Measurements from ENCODE around the gene TCF7L1. TPM values are rescaled to one million over a fixed set of nuclear protein-coding genes. Genes with fewer than 3 reads are reported as not detected.

TCF7L1 gene
- total and polyA plus RNA-seq, 9 of the 15 experiments (the other 6 are each of a cell fraction or from before 2014, with no cell fraction given), result 0.03 to 0.11 (median 0.07) TPM; not detected in 5

- no peak for TF ChIP-seq ZC3H11A (IDR thresholded peaks at IDR 0.05; ENCODE audit: low read depth, low read length)
- TF ChIP-seq SETDB1 (IDR thresholded peaks at IDR 0.05; ENCODE audit: low read length), result no peak
- no peak for TF ChIP-seq ZNF609 (CRISPR knock-in tag; IDR thresholded peaks at IDR 0.05; ENCODE audit: borderline replicate concordance)
- TF ChIP-seq CREB1 (IDR thresholded peaks at IDR 0.05), result no peak; the same call in 1 of the 2 replicates
- TF ChIP-seq CREB1 (CRISPR knock-in tag; IDR thresholded peaks at IDR 0.05), result peak; percentile 61; the same call in 1 of the 2 replicates
- no peak for TF ChIP-seq NFE2 (IDR thresholded peaks at IDR 0.05; ENCODE audit: low read depth)
- no peak for TF ChIP-seq NR2C1 (IDR thresholded peaks at IDR 0.05)
- 0 out of 2 replicates have a peak, but pooled peaks have one; percentile 26 for TF ChIP-seq NR2C1 (tag; IDR thresholded peaks at IDR 0.05)
- peak; percentile 100 for TF ChIP-seq MTA3 (IDR thresholded peaks at IDR 0.05; ENCODE audit: borderline replicate concordance)
- TF ChIP-seq HDAC8 (tag; IDR thresholded peaks at IDR 0.05), result no peak
- TF ChIP-seq NUFIP1 (IDR thresholded peaks at IDR 0.05; ENCODE audit: partially characterized antibody), result no peak
- TF ChIP-seq ZNF24 (IDR thresholded peaks at IDR 0.05), result peak; percentile 48; the same call in 1 of the 2 replicates
- peak; percentile 85 for TF ChIP-seq TAF9B (IDR thresholded peaks at IDR 0.05; ENCODE audit: partially characterized antibody)
- no peak for TF ChIP-seq TFE3 (CRISPR knock-in tag; IDR thresholded peaks at IDR 0.05)
- no peak for TF ChIP-seq ZNF444 (CRISPR knock-in tag; IDR thresholded peaks at IDR 0.05)
- no peak for TF ChIP-seq DLX4 (CRISPR knock-in tag; IDR thresholded peaks at IDR 0.05)
- TF ChIP-seq ZNF184 (CRISPR knock-in tag; IDR thresholded peaks at IDR 0.05), result no peak
- TF ChIP-seq JUND (IDR thresholded peaks at IDR 0.05; ENCODE audit: borderline replicate concordance, low read depth, low read length), result peak; percentile 73
- TF ChIP-seq JUND (tag; IDR thresholded peaks at IDR 0.05; ENCODE audit: borderline replicate concordance, low read depth, low read length), result peak; percentile 38; the same call in 1 of the 3 replicates
- TF ChIP-seq ZNF561 (CRISPR knock-in tag; conservative IDR thresholded peaks at IDR 0.05), result no peak
Observed at GRCh38 chr2:85354286-85355072, 221.3 kb downstream of the TCF7L1 start, which contains the start of the genes ELMOD3 and RETSAT (continued).

All from K562 (cell line).